K562 (cell line): ENCODE measurements around the gene TMEM222. TPM values are rescaled to one million over a fixed set of nuclear protein-coding genes. Genes with fewer than 3 reads are reported as not detected.

Source experiments
- CBX3 ChIP-seq, 2 experiments: IDR thresholded peaks; 1 replicate in 1 of 2; 2 replicates in 1 of 2; pipeline ENCODE4 v1.6.1; 2012; ENCODE audit warnings: inconsistent platforms in 2 of 2, low read length in 2 of 2, borderline replicate concordance in 1 of 2, control low read depth in 1 of 2
- DDX20 ChIP-seq: fragments of 450-650 bp; IDR thresholded peaks from 2 replicates; pipeline ENCODE4 v1.6.1; 2016; ENCODE audit warnings: missing genetic modification characterization, low read depth, mild to moderate bottlenecking, missing compliant biosample characterization, moderate library complexity
- DMBX1 ChIP-seq: fragments of 250-450 bp; sonication (Bioruptor Pico); IDR thresholded peaks from 2 replicates; pipeline ENCODE4 v1.8.0; 2022; ENCODE audit warnings: inconsistent platforms, mild to moderate bottlenecking, moderate library complexity, borderline replicate concordance
- KLF1 ChIP-seq: fragments of 450-650 bp; IDR thresholded peaks from 2 replicates; pipeline ENCODE4 v1.6.1; 2016; ENCODE audit warnings: missing genetic modification characterization, missing compliant biosample characterization
- NCOR1 ChIP-seq: fragments of 450-650 bp; IDR thresholded peaks from 2 replicates; pipeline ENCODE4 v1.6.1; 2016; ENCODE audit warnings: mild to moderate bottlenecking, moderate library complexity
- SLC30A9 ChIP-seq: fragments of 250-450 bp; sonication (Bioruptor Pico); IDR thresholded peaks from 2 replicates; pipeline ENCODE4 v1.8.0; 2022; ENCODE audit warnings: mild to moderate bottlenecking, moderate library complexity
- polyA plus RNA-seq, 8 experiments: library from polyadenylated mRNA; depleted of rRNA in 4 of 8; stranded (reverse) in 5 of 8; unstranded in 3 of 8; fragments of >200 nt; fragmentation: Nextera tagmentation in 2 of 8; fragmentation: Illumina TruSeq in 1 of 8; extraction: Ambion mirVana in 2 of 8; extraction: Trizol in 1 of 8; gene quantifications; 2 replicates each; pipeline versions ENCODE4 v1.2.1 to v1.2.3, GENCODE V29; 2011 to 2014; ENCODE audit warnings: inconsistent platforms in 1 of 8, missing spikeins in 1 of 8
- total RNA-seq, 7 experiments: library from RNA; depleted of rRNA in 6 of 7; stranded (reverse); fragments of >200 nt in 6 of 7; fragmentation: Illumina TruSeq in 2 of 7; extraction: Trizol in 2 of 7; gene quantifications; 2 replicates each; pipeline versions ENCODE4 v1.2.1 to v1.2.3, GENCODE V29; 2011 to 2021; ENCODE audit warnings: low replicate concordance in 1 of 7
- TF ChIP-seq, protein P1 (sequence below), 2 experiments: fragments of 450-650 bp in 1 of 2; sonication (generic) in 1 of 2; formaldehyde crosslinking in 1 of 2; IDR thresholded peaks; 2 replicates each; pipeline versions ENCODE4 v1.7.1 to v1.9.0; 2016 to 2022; ENCODE audit warnings: inconsistent platforms in 1 of 2, mild to moderate bottlenecking in 1 of 2, missing genetic modification reagents in 1 of 2
- TF ChIP-seq, protein P2 (sequence below): fragments of 150-350 bp; IDR thresholded peaks from 2 replicates; pipeline ENCODE4 v1.6.1; 2014; ENCODE audit warnings: low read depth, mild to moderate bottlenecking, low read length, borderline replicate concordance
- TF ChIP-seq, protein P3 (sequence below), 3 experiments: IDR thresholded peaks in 2 of 3; conservative IDR thresholded peaks in 1 of 3; 2 replicates each; pipeline ENCODE4 v1.5.1; 2011 to 2012; ENCODE audit warnings: low read length in 3 of 3, mild to moderate bottlenecking in 3 of 3, control low read depth in 2 of 3, improper control_type of control experiment in 1 of 3, inconsistent platforms in 1 of 3, low read depth in 1 of 3, mixed read lengths in 1 of 3, moderate library complexity in 1 of 3; ENCODE audit not compliant: insufficient read depth in 2 of 3

TMEM222 gene
- total and polyA plus RNA-seq, 9 of the 15 experiments (the other 6 are each of a cell fraction or from before 2014, with no cell fraction given), result 6.9 to 48.0 (median 32.8) TPM

DNA sequence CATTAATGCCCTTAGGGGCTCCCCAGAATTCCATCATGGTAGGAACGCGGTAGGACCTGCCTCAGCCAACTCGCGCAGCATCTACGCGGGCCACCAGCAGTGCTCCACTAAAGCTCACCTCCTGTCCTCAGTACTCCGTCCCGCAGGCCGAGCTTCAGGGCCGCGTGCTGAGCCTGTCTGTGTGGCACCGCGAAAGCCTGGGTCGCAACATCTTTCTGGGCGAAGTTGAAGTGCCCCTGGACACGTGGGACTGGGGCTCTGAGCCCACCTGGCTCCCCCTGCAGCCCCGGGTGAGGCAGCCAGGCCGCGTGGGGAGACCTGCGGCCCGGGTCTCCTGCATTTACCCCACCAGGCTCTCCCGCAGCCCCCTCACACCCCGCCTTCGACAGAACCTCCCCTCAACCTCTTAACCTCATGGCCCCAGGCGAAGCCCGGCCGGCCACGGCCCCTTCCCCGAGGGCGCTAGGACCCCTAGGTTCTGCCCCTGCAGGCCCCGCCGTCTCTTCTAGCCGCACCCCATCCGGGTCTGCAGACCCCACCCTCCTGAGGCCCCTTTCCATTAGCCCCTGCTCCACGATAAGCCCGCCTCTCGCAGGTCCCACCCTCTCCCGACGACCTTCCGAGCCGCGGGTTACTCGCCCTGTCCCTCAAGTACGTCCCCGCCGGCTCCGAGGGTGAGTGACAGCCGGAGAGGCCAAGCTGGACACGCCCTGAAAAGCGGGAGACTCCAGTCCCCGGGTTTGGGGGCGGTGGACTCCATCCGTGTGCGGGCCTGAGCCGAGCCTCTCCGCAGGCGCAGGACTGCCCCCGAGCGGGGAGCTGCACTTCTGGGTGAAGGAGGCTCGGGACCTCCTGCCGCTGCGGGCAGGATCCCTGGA lies 28.9 kb downstream of the TMEM222 start (continued):
- TF ChIP-seq, protein P1, sequence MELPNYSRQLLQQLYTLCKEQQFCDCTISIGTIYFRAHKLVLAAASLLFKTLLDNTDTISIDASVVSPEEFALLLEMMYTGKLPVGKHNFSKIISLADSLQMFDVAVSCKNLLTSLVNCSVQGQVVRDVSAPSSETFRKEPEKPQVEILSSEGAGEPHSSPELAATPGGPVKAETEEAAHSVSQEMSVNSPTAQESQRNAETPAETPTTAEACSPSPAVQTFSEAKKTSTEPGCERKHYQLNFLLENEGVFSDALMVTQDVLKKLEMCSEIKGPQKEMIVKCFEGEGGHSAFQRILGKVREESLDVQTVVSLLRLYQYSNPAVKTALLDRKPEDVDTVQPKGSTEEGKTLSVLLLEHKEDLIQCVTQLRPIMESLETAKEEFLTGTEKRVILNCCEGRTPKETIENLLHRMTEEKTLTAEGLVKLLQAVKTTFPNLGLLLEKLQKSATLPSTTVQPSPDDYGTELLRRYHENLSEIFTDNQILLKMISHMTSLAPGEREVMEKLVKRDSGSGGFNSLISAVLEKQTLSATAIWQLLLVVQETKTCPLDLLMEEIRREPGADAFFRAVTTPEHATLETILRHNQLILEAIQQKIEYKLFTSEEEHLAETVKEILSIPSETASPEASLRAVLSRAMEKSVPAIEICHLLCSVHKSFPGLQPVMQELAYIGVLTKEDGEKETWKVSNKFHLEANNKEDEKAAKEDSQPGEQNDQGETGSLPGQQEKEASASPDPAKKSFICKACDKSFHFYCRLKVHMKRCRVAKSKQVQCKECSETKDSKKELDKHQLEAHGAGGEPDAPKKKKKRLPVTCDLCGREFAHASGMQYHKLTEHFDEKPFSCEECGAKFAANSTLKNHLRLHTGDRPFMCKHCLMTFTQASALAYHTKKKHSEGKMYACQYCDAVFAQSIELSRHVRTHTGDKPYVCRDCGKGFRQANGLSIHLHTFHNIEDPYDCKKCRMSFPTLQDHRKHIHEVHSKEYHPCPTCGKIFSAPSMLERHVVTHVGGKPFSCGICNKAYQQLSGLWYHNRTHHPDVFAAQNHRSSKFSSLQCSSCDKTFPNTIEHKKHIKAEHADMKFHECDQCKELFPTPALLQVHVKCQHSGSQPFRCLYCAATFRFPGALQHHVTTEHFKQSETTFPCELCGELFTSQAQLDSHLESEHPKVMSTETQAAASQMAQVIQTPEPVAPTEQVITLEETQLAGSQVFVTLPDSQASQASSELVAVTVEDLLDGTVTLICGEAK (IDR thresholded peaks at IDR 0.05), result no peak
- TF ChIP-seq, protein P1 (CRISPR knock-in tag; IDR thresholded peaks at IDR 0.05), result no peak
- TF ChIP-seq NCOR1 (no peak), SLC30A9 (CRISPR knock-in tag) (no peak), DDX20 (tag) (no peak), DMBX1 (no peak), CBX3 (IDR thresholded peaks at IDR 0.05; ENCODE audit: borderline replicate concordance in 1 of 2, low read length in 2 of 2) (no peak), KLF1 (no peak; the same call in 1 of the 2 replicates)
- TF ChIP-seq, protein P2, sequence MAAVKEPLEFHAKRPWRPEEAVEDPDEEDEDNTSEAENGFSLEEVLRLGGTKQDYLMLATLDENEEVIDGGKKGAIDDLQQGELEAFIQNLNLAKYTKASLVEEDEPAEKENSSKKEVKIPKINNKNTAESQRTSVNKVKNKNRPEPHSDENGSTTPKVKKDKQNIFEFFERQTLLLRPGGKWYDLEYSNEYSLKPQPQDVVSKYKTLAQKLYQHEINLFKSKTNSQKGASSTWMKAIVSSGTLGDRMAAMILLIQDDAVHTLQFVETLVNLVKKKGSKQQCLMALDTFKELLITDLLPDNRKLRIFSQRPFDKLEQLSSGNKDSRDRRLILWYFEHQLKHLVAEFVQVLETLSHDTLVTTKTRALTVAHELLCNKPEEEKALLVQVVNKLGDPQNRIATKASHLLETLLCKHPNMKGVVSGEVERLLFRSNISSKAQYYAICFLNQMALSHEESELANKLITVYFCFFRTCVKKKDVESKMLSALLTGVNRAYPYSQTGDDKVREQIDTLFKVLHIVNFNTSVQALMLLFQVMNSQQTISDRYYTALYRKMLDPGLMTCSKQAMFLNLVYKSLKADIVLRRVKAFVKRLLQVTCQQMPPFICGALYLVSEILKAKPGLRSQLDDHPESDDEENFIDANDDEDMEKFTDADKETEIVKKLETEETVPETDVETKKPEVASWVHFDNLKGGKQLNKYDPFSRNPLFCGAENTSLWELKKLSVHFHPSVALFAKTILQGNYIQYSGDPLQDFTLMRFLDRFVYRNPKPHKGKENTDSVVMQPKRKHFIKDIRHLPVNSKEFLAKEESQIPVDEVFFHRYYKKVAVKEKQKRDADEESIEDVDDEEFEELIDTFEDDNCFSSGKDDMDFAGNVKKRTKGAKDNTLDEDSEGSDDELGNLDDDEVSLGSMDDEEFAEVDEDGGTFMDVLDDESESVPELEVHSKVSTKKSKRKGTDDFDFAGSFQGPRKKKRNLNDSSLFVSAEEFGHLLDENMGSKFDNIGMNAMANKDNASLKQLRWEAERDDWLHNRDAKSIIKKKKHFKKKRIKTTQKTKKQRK, result no peak
- TF ChIP-seq, protein P3, sequence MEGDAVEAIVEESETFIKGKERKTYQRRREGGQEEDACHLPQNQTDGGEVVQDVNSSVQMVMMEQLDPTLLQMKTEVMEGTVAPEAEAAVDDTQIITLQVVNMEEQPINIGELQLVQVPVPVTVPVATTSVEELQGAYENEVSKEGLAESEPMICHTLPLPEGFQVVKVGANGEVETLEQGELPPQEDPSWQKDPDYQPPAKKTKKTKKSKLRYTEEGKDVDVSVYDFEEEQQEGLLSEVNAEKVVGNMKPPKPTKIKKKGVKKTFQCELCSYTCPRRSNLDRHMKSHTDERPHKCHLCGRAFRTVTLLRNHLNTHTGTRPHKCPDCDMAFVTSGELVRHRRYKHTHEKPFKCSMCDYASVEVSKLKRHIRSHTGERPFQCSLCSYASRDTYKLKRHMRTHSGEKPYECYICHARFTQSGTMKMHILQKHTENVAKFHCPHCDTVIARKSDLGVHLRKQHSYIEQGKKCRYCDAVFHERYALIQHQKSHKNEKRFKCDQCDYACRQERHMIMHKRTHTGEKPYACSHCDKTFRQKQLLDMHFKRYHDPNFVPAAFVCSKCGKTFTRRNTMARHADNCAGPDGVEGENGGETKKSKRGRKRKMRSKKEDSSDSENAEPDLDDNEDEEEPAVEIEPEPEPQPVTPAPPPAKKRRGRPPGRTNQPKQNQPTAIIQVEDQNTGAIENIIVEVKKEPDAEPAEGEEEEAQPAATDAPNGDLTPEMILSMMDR (IDR thresholded peaks at IDR 0.05 in 2 of 3, conservative IDR thresholded peaks at IDR 0.05 in 1 of 3; ENCODE audit: insufficient read depth in 2 of 3, low read depth in 1 of 3, low read length in 3 of 3), result peak; percentile 57 to 75 (median 58)
